Tibial nerve (tissue), 4 donors: ENCODE measurements around the gene DBNDD1. TPM values are rescaled to one million over a fixed set of nuclear protein-coding genes. Genes with fewer than 3 reads are reported as not detected.

Experiments
- DNase-seq, 2 donors: peaks; one replicate each; pipeline ENCODE4 v3.0.0-alpha.2; 2019; ENCODE audit warnings: low spot score in 2 of 2
- H3K27ac ChIP-seq, 4 donors: fragments of 200-600 bp; sonication (generic) in 3 of 4; one replicate each; pipeline ENCODE4 v1.5.1; 2017 to 2019; ENCODE audit warnings: mild to moderate bottlenecking in 1 of 4
- H3K27me3 ChIP-seq, 2 donors: fragments of 200-600 bp; sonication (generic) in 1 of 2; one replicate each; pipeline versions ENCODE4 v1.5.1 to v1.6.0; 2017 to 2019
- H3K36me3 ChIP-seq, 3 donors: fragments of 200-600 bp; sonication (generic); one replicate each; pipeline ENCODE4 v1.5.1; 2018 to 2019
- H3K4me1 ChIP-seq, 4 donors: fragments of 200-600 bp; sonication (generic) in 3 of 4; one replicate each; pipeline ENCODE4 v1.5.1; 2017 to 2019
- H3K4me3 ChIP-seq, 4 donors: fragments of 200-600 bp; sonication (generic) in 3 of 4; one replicate each; pipeline ENCODE4 v1.5.1; 2017 to 2019; ENCODE audit warnings: mild to moderate bottlenecking in 1 of 4, moderate library complexity in 1 of 4
- H3K9me3 ChIP-seq, 4 donors: fragments of 200-600 bp; sonication (generic) in 3 of 4; one replicate each; pipeline ENCODE4 v1.5.1; 2017 to 2019
- CTCF ChIP-seq, 5 experiments: fragments of 200-600 bp in 3 of 5; fragments of 450-650 bp in 2 of 5; sonication (generic) in 3 of 5; IDR thresholded peaks; one replicate each; pipeline ENCODE4 v1.5.1; 2016 to 2019; ENCODE audit warnings: antibody characterized with exemption in 5 of 5, mild to moderate bottlenecking in 3 of 5, moderate library complexity in 2 of 5
- EP300 ChIP-seq, 2 donors: sonication (generic); formaldehyde crosslinking; IDR thresholded peaks; one replicate each; pipeline ENCODE4 v1.6.1; 2017; ENCODE audit warnings: antibody characterized with exemption in 2 of 2, mild to moderate bottlenecking in 1 of 2
- POLR2A ChIP-seq, 2 donors: fragments of 450-650 bp; IDR thresholded peaks; one replicate each; pipeline ENCODE4 v1.6.1; 2017; ENCODE audit warnings: antibody characterized with exemption in 2 of 2, mild to moderate bottlenecking in 2 of 2, moderate library complexity in 2 of 2
- WGBS, 2 donors: methylation state at CpG; one replicate each; pipeline ENCODE4 v1.1.5; 2018; 5-methylcytosine and 5-hydroxymethylcytosine counted together
- total RNA-seq, 4 donors: library from RNA; depleted of rRNA; stranded (reverse); fragments of >200 nt; gene quantifications; one replicate each; pipeline ENCODE4 v1.1.0, GENCODE V29; 2016

The DBNDD1 gene
- total RNA-seq, 4 donors from 2014 or later: 0.42 to 2.6 (median 1.3) TPM

- WGBS, 2 donors: 73 to 74% methylated on average over 2 to 9 of the region's 9 CpGs
- Histone ChIP-seq H3K36me3 (peaks cover 0 to 73% (median 0%) of the 10 kb centered on the region in 3 donors), H3K27ac (no peak overlapping the region), H3K9me3 (peaks cover 0 to 10% (median 0%) of the 10 kb centered on the region in 4 donors), H3K4me1 (peaks cover 0 to 22% (median 8%) of the 10 kb centered on the region in 4 donors), H3K27me3 (no peaks in the 10 kb centered on the region), H3K4me3 (no peak overlapping the region)
- TF ChIP-seq CTCF (IDR thresholded peaks at IDR 0.05): no peak
- TF ChIP-seq POLR2A (IDR thresholded peaks at IDR 0.05): no peak
- no peak for TF ChIP-seq EP300 (IDR thresholded peaks at IDR 0.05)
- no peak for DNase-seq
Measured at GRCh38 chr16:89966756-89967155, 52.5 kb downstream of the DBNDD1 start.

DNA sequence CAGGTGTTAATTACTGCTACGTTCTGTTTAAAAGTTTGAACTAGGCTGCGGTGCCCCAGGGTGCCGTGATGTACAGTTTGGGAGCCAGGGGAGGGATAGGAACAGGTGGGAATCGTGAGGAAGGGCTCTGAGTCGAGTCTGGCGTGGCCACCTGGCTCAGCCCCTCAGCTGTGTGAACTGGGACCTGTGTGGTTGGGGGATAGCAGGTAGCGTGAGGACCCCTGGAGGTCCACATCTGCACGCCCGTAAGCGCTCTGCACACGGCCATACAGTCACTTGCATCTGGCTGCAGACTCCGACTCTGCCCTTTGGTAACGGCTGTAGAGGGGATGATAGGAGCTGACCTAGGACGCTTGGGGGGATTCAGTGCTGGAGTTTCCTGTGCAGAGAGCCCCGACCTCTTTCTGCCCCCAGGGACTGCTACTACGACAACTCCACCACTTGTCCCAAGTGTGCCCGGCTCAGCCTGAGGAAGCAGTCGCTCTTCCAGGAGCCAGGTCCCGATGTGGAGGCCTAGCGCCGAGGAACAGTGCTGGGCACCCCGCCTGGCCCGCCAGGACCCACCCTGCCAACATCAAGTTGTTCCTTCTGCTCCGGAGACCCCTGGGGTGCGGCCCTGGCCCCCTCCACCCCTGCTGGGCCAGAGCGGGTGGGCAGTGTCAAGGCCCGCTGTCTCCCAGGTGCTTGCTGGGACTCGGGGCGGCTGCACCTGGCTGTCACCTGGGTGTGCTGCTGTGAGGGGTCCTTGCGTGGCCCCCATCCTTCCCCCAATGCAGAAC, 53.6 kb downstream of the DBNDD1 start:
- TF ChIP-seq POLR2A (IDR thresholded peaks at IDR 0.05): no peak
- no peak for TF ChIP-seq EP300 (IDR thresholded peaks at IDR 0.05)
- no peak for TF ChIP-seq CTCF (IDR thresholded peaks at IDR 0.05)
- WGBS, 2 donors: 84 to 88% methylated on average over 25 to 28 of the region's 30 CpGs
- peaks cover 0 to 10% (median 0%) of the 10 kb centered on the region in 4 donors for H3K9me3 ChIP-seq
- DNase-seq: no peak
- H3K4me1 ChIP-seq: peaks cover 0 to 10% (median 0%) of the 10 kb centered on the region in 4 donors
- peaks cover 0 to 85% (median 0%) of the 10 kb centered on the region in 3 donors for H3K36me3 ChIP-seq
- no peak overlapping the region for H3K4me3 ChIP-seq
- no peaks in the 10 kb centered on the region for H3K27me3 ChIP-seq
- no peak overlapping the region for H3K27ac ChIP-seq

- WGBS, 2 donors: 87 to 90% methylated on average over 20 to 24 of the region's 25 CpGs
- Histone ChIP-seq H3K4me1 (no peaks in the 10 kb centered on the region), H3K36me3 (peaks cover 0 to 88% (median 0%) of the 10 kb centered on the region in 3 donors)
Measured at GRCh38 chr16:89964201-89964600, 55.1 kb downstream of the DBNDD1 start.

GRCh38 chr16:89962754-89963498, 56.3 kb downstream of the DBNDD1 start:
- no peak overlapping the region for H3K27ac ChIP-seq
- WGBS, 2 donors: 80 to 83% methylated on average over 9 to 20 of the region's 26 CpGs
- H3K4me3 ChIP-seq: no peak overlapping the region
- H3K9me3 ChIP-seq: no peaks in the 10 kb centered on the region
- H3K4me1 ChIP-seq: no peaks in the 10 kb centered on the region
- H3K36me3 ChIP-seq: peaks cover 0 to 95% (median 0%) of the 10 kb centered on the region in 3 donors
- no peak for TF ChIP-seq CTCF (IDR thresholded peaks at IDR 0.05)
- TF ChIP-seq POLR2A (IDR thresholded peaks at IDR 0.05): no peak
- no peak for TF ChIP-seq EP300 (IDR thresholded peaks at IDR 0.05)
- no peak for DNase-seq
- H3K27me3 ChIP-seq: no peaks in the 10 kb centered on the region

More at GRCh38 chr16:89964201-89964600, 55.1 kb downstream of the DBNDD1 start:
- H3K9me3 ChIP-seq: no peaks in the 10 kb centered on the region
- H3K27me3 ChIP-seq: no peaks in the 10 kb centered on the region
- no peak for DNase-seq
- TF ChIP-seq POLR2A (IDR thresholded peaks at IDR 0.05) (no peak), EP300 (IDR thresholded peaks at IDR 0.05) (no peak), CTCF (IDR thresholded peaks at IDR 0.05) (no peak)
- H3K4me3 ChIP-seq: no peak overlapping the region
- H3K27ac ChIP-seq: no peak overlapping the region

DNA sequence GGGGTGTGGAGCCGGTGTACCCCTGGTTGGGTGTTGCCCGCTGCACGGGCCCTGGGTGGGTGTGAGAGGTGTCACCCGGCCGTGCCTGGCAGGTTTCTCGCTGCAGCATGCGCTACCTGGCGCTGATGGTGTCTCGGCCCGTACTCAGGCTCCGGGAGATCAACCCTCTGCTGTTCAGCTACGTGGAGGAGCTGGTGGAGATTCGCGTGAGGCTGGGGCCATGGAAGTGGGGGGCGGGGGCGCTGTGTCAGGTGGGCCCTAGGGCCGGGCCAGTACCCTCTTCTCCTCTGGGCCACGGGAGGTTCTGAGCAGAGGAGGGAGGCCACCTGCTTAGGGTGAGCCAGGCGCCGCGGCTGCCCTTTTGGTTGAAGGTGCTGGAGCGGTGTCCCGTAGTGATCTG, 57.3 kb downstream of the DBNDD1 start:
- Histone ChIP-seq H3K4me3 (no peak overlapping the region), H3K9me3 (no peaks in the 10 kb centered on the region), H3K36me3 (peaks cover 0 to 96% (median 0%) of the 10 kb centered on the region in 3 donors), H3K27ac (no peak overlapping the region), H3K4me1 (no peaks in the 10 kb centered on the region), H3K27me3 (no peaks in the 10 kb centered on the region)
- no peak for TF ChIP-seq CTCF (IDR thresholded peaks at IDR 0.05)
- TF ChIP-seq POLR2A (IDR thresholded peaks at IDR 0.05): no peak
- TF ChIP-seq EP300 (IDR thresholded peaks at IDR 0.05): no peak
- no peak for DNase-seq
- WGBS, 2 donors: 95 to 97% methylated on average over 16 to 23 of the region's 23 CpGs
